ENCODE data around the gene FBXL2.

FBXL2 gene

GRCh38 chr3:33363113-33363800 lies 86.0 kb downstream of the FBXL2 start:
- no peaks in the 10 kb centered on the region for H3K9me3 ChIP-seq (ENCODE audit: insufficient read depth, low read length)
- H4K20me1 ChIP-seq (ENCODE audit: insufficient read depth, low read length): no peaks in the 10 kb centered on the region
- no peak overlapping the region for H3K27ac ChIP-seq (ENCODE audit: low read length)
- H3K4me3 ChIP-seq (ENCODE audit: low read length): no peak overlapping the region
- H3K79me2 ChIP-seq (ENCODE audit: low read length): no peaks in the 10 kb centered on the region
- no peaks in the 10 kb centered on the region for H3K27me3 ChIP-seq (ENCODE audit: low read depth, low read length)
- H3K4me2 ChIP-seq (ENCODE audit: low read length): no peak overlapping the region
- H3K36me3 ChIP-seq (replicated peaks; ENCODE audit: low read depth, low read length): no peaks in the 10 kb centered on the region
- H3K4me1 ChIP-seq (ENCODE audit: low read length): no peaks in the 10 kb centered on the region
- H3K9ac ChIP-seq (ENCODE audit: low read length): no peak overlapping the region
- H2AFZ ChIP-seq (ENCODE audit: low read depth, low read length): no peak overlapping the region
- TF ChIP-seq EZH2phosphoT487 (IDR thresholded peaks at IDR 0.05; ENCODE audit: low read depth) (no peak), CTCF (IDR thresholded peaks at IDR 0.05; ENCODE audit: low read depth, low read length) (no peak)

- no peak for TF ChIP-seq EZH2phosphoT487 (IDR thresholded peaks at IDR 0.05; ENCODE audit: low read depth)
- no peak for TF ChIP-seq CTCF (IDR thresholded peaks at IDR 0.05; ENCODE audit: low read depth, low read length)
- Histone ChIP-seq H4K20me1 (ENCODE audit: insufficient read depth, low read length) (no peaks in the 10 kb centered on the region), H3K4me1 (ENCODE audit: low read length) (no peaks in the 10 kb centered on the region), H2AFZ (ENCODE audit: low read depth, low read length) (no peak overlapping the region), H3K79me2 (ENCODE audit: low read length) (no peaks in the 10 kb centered on the region), H3K4me3 (ENCODE audit: low read length) (no peak overlapping the region), H3K36me3 (replicated peaks; ENCODE audit: low read depth, low read length) (no peaks in the 10 kb centered on the region), H3K4me2 (ENCODE audit: low read length) (no peak overlapping the region), H3K9me3 (ENCODE audit: insufficient read depth, low read length) (no peaks in the 10 kb centered on the region), H3K9ac (ENCODE audit: low read length) (no peak overlapping the region), H3K27ac (ENCODE audit: low read length) (no peak overlapping the region), H3K27me3 (ENCODE audit: low read depth, low read length) (no peaks in the 10 kb centered on the region)
Measured at GRCh38 chr3:33364060-33364459, 86.8 kb downstream of the FBXL2 start.

GRCh38 chr3:33364531-33365128 lies 87.4 kb downstream of the FBXL2 start:
- Histone ChIP-seq H2AFZ (ENCODE audit: low read depth, low read length) (no peak overlapping the region), H3K4me2 (ENCODE audit: low read length) (no peak overlapping the region), H3K4me3 (ENCODE audit: low read length) (no peak overlapping the region), H3K79me2 (ENCODE audit: low read length) (no peaks in the 10 kb centered on the region), H3K36me3 (replicated peaks; ENCODE audit: low read depth, low read length) (no peaks in the 10 kb centered on the region), H3K27me3 (ENCODE audit: low read depth, low read length) (no peaks in the 10 kb centered on the region), H3K9me3 (ENCODE audit: insufficient read depth, low read length) (no peaks in the 10 kb centered on the region), H3K4me1 (ENCODE audit: low read length) (no peaks in the 10 kb centered on the region), H4K20me1 (ENCODE audit: insufficient read depth, low read length) (no peaks in the 10 kb centered on the region), H3K9ac (ENCODE audit: low read length) (no peak overlapping the region), H3K27ac (ENCODE audit: low read length) (no peak overlapping the region)
- no peak for TF ChIP-seq CTCF (IDR thresholded peaks at IDR 0.05; ENCODE audit: low read depth, low read length)
- no peak for TF ChIP-seq EZH2phosphoT487 (IDR thresholded peaks at IDR 0.05; ENCODE audit: low read depth)

- Histone ChIP-seq H4K20me1 (ENCODE audit: insufficient read depth, low read length) (no peaks in the 10 kb centered on the region), H3K4me1 (ENCODE audit: low read length) (peaks cover 10% of the 10 kb centered on the region), H3K9me3 (ENCODE audit: insufficient read depth, low read length) (no peaks in the 10 kb centered on the region), H3K27me3 (ENCODE audit: low read depth, low read length) (no peaks in the 10 kb centered on the region), H2AFZ (ENCODE audit: low read depth, low read length) (peak overlapping the region; percentile 88), H3K79me2 (ENCODE audit: low read length) (no peaks in the 10 kb centered on the region), H3K27ac (ENCODE audit: low read length) (no peak overlapping the region), H3K4me2 (ENCODE audit: low read length) (peak overlapping the region; percentile 75), H3K9ac (ENCODE audit: low read length) (peak overlapping the region; percentile 19), H3K4me3 (ENCODE audit: low read length) (peak overlapping the region; percentile 57), H3K36me3 (replicated peaks; ENCODE audit: low read depth, low read length) (no peaks in the 10 kb centered on the region)
- TF ChIP-seq EZH2phosphoT487 (IDR thresholded peaks at IDR 0.05; ENCODE audit: low read depth) (no peak), CTCF (IDR thresholded peaks at IDR 0.05; ENCODE audit: low read depth, low read length) (peak; percentile 99)
Measured at GRCh38 chr3:33372218-33373081, 95.2 kb downstream of the FBXL2 start.

All from OCI-LY3 (cell line).